ENCODE data around the gene STOX2. TPM values are rescaled to one million over a fixed set of nuclear protein-coding genes. Genes with fewer than 3 reads are reported as not detected.

The STOX2 gene
- total and polyA plus RNA-seq, 2 donors (not counting 3 experiments of a cell fraction or from before 2014, with no cell fraction given), result 0.03 to 0.24 TPM

GRCh38 chr4:184032091-184032490 lies 127.0 kb downstream of the STOX2 start:
- BruUV-seq (replicated peaks), result no TSS peak

GRCh38 chr4:184039963-184040383 lies 134.9 kb downstream of the STOX2 start:
- BruUV-seq (replicated peaks), result no TSS peak
- dilution Hi-C loops (cut with MboI; ENCODE audit: extremely low pct_ligation_motif_present, low sequenced_read_pairs) (no loop called here), intact Hi-C loops (cut with micrococcal nuclease) (no loop called here)
- no peaks in the 10 kb centered on the region for H3K9me3 ChIP-seq (replicated peaks; ENCODE audit: control insufficient read depth, insufficient read depth, low read length)
- H3K4me1 ChIP-seq (ENCODE audit: control insufficient read depth, extremely low read depth, insufficient read depth, low read length), result no peaks in the 10 kb centered on the region
- no peak overlapping the region for H3K9ac ChIP-seq (replicated peaks; ENCODE audit: extremely low read depth, insufficient read depth, low read length)
- H4K20me1 ChIP-seq (replicated peaks; ENCODE audit: control insufficient read depth, extremely low read depth, insufficient read depth, low read length), result no peaks in the 10 kb centered on the region
- ChIA-PET CTCF (no interaction called here), POLR2A (no interaction called here)
- no peaks in the 10 kb centered on the region for H3K79me2 ChIP-seq (ENCODE audit: control insufficient read depth, insufficient read depth, low read length)
- H3K9me1 ChIP-seq (replicated peaks; ENCODE audit: control insufficient read depth, extremely low read depth, insufficient read depth, low read length), result no peaks in the 10 kb centered on the region
- H3K27me3 ChIP-seq (ENCODE audit: control insufficient read depth in 2 of 2, insufficient read depth in 2 of 2, low read length in 2 of 2), result no peaks in the 10 kb centered on the region
- H3K36me3 ChIP-seq (ENCODE audit: control insufficient read depth in 2 of 2, extremely low read depth in 1 of 2, insufficient read depth in 2 of 2, low read length in 2 of 2), result no peaks in the 10 kb centered on the region
- H3K4me3 ChIP-seq (replicated peaks in 1 of 3; ENCODE audit: insufficient read depth in 1 of 3, low read depth in 1 of 3, low read length in 3 of 3), result no peak overlapping the region
- H2AFZ ChIP-seq (ENCODE audit: low read depth, low read length), result no peak overlapping the region
- no peak overlapping the region for H3K4me2 ChIP-seq (ENCODE audit: insufficient read depth, low read length)
- H3K27ac ChIP-seq (ENCODE audit: insufficient read depth, low read depth, low read length), result no peak overlapping the region
- DNase-seq (ENCODE audit: low read depth, low spot score) (no peak), FAIRE-seq (no peak)
- TF ChIP-seq CTCF (IDR thresholded peaks at IDR 0.05; ENCODE audit: extremely low read depth in 1 of 2, insufficient read depth in 1 of 2, low read depth in 1 of 2, low read length in 2 of 2), result no peak
- no peak for TF ChIP-seq MAX (IDR thresholded peaks at IDR 0.05; ENCODE audit: insufficient read depth, insufficient read length)
- TF ChIP-seq EZH2 (IDR thresholded peaks at IDR 0.05; ENCODE audit: borderline replicate concordance, low read depth, low read length, severe bottlenecking), result no peak
- TF ChIP-seq MYC (IDR thresholded peaks at IDR 0.05; ENCODE audit: low read depth, low read length), result no peak
- TF ChIP-seq GATA2 (IDR thresholded peaks at IDR 0.05; ENCODE audit: insufficient read depth, insufficient read length, low read depth, low read length), result no peak
- TF ChIP-seq FOS (IDR thresholded peaks at IDR 0.05; ENCODE audit: borderline replicate concordance, insufficient read depth, low read length), result no peak
- TF ChIP-seq JUN (IDR thresholded peaks at IDR 0.05; ENCODE audit: borderline replicate concordance, insufficient read depth, insufficient read length, low read depth), result no peak
- no peak for TF ChIP-seq POLR2A (IDR thresholded peaks at IDR 0.05; ENCODE audit: low read depth, low read length)
- TF ChIP-seq POLR2AphosphoS5 (IDR thresholded peaks at IDR 0.05; ENCODE audit: insufficient read depth, low read depth, low read length), result no peak

More at GRCh38 chr4:184032091-184032490, 127.0 kb downstream of the STOX2 start:
- DNase-seq (ENCODE audit: low read depth, low spot score) (no peak), FAIRE-seq (no peak)
- no peaks in the 10 kb centered on the region for H3K9me3 ChIP-seq (replicated peaks; ENCODE audit: control insufficient read depth, insufficient read depth, low read length)
- intact Hi-C loops (cut with micrococcal nuclease), result no loop called here
- no peak overlapping the region for H3K9ac ChIP-seq (replicated peaks; ENCODE audit: extremely low read depth, insufficient read depth, low read length)
- ChIA-PET POLR2A (no interaction called here), CTCF (no interaction called here)
- dilution Hi-C loops (cut with MboI; ENCODE audit: extremely low pct_ligation_motif_present, low sequenced_read_pairs), result no loop called here
- no peak overlapping the region for H3K27ac ChIP-seq (ENCODE audit: insufficient read depth, low read depth, low read length)
- H3K4me3 ChIP-seq (replicated peaks in 1 of 3; ENCODE audit: insufficient read depth in 1 of 3, low read depth in 1 of 3, low read length in 3 of 3), result no peak overlapping the region
- no peaks in the 10 kb centered on the region for H3K9me1 ChIP-seq (replicated peaks; ENCODE audit: control insufficient read depth, extremely low read depth, insufficient read depth, low read length)
- no peaks in the 10 kb centered on the region for H4K20me1 ChIP-seq (replicated peaks; ENCODE audit: control insufficient read depth, extremely low read depth, insufficient read depth, low read length)
- no peak overlapping the region for H3K4me2 ChIP-seq (ENCODE audit: insufficient read depth, low read length)
- H3K4me1 ChIP-seq (ENCODE audit: control insufficient read depth, extremely low read depth, insufficient read depth, low read length), result no peaks in the 10 kb centered on the region
- TF ChIP-seq POLR2A (IDR thresholded peaks at IDR 0.05; ENCODE audit: low read depth, low read length), result no peak
- no peaks in the 10 kb centered on the region for H3K27me3 ChIP-seq (ENCODE audit: control insufficient read depth in 2 of 2, insufficient read depth in 2 of 2, low read length in 2 of 2)
- no peaks in the 10 kb centered on the region for H3K36me3 ChIP-seq (ENCODE audit: control insufficient read depth in 2 of 2, extremely low read depth in 1 of 2, insufficient read depth in 2 of 2, low read length in 2 of 2)
- no peak overlapping the region for H2AFZ ChIP-seq (ENCODE audit: low read depth, low read length)
- no peaks in the 10 kb centered on the region for H3K79me2 ChIP-seq (ENCODE audit: control insufficient read depth, insufficient read depth, low read length)
